ENCODE data around the gene CPA4. TPM values are rescaled to one million over a fixed set of nuclear protein-coding genes. Genes with fewer than 3 reads are reported as not detected.
A peak's percentile ranks its signal among the peaks of the same experiment; 100 is the strongest.

CPA4 gene
- total RNA-seq, 1 experiment from 2014 or later: not detected

DNA sequence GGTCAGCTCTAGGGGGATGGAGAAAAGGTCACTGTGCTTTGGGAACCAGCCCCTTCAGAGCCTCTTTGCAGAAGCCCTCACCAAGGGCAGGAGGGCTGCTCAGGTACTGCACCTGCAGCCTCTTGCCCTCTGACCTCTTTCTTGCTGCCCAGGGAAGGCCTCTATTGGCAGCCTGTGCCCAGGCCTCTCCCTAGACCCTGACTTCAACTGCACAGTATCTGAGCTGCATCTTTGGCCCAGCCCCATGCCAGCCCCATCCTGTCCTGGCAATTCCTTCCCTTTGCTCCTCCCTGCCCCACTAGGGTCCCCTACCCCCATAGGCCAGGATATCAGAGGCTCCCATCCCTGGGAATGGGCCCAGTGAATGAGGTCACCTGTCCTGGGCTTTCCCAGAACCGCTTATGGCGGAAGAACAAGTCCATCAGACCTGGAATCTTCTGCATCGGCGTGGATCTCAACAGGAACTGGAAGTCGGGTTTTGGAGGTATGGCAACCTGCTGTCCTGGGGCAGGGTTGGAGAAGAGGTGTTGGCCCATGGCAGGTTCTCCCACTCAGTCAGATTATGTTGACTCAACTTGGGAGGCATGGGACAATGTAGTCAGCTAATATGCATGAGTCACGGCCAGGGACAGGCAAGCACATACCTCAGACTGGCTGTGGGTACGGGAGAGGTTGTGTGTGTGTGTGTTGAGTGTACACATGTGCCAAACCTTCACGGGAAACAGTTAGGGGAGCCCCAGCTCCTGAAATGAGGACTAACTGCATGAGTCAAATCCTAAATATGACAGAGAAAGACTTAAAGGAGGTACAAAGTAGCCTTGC, 70.3 kb downstream of the CPA4 start:
- peak; percentile 29 for DNase-seq (ENCODE audit: low spot score)

DNA sequence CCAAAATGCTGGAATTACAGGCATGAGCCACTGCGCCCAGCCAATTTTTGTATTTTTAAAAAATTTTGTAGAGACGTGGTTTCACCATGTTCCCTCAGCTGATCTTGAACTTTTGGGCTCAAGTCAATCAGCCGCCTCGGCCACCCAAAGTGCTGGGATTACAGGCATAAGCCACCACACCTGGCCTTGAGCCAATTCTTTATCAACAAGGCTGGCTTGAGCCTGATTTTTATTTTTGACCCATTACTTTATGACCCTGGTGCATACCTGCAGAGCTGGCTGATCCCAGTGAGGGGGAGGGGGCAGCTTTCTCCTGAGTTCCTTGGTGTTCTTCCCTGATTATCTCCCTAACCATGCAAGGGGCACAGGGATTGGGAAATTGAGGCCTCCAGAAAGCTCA, 71.5 kb downstream of the CPA4 start:
- no peak for DNase-seq (ENCODE audit: low spot score)

DNA sequence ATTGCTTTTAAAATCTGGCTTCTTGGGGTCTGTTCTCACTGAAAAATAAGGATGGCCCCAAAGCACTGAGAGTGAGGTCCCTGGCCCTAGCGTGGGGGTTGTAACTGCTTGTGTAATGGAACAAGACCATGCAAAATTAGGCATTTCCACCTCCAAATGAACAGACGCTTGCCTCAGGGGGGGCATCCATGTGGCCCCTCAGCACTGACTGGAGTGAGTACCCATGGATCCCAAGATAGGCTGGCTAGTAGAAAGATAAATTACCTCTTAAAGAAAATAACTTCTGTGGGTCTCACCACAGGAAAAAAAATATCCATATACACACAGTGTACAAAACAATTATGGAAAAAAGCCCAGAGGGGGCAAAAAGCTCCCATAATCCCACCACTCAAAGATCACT, 72.1 kb downstream of the CPA4 start:
- DNase-seq (ENCODE audit: low spot score): no peak

DNA sequence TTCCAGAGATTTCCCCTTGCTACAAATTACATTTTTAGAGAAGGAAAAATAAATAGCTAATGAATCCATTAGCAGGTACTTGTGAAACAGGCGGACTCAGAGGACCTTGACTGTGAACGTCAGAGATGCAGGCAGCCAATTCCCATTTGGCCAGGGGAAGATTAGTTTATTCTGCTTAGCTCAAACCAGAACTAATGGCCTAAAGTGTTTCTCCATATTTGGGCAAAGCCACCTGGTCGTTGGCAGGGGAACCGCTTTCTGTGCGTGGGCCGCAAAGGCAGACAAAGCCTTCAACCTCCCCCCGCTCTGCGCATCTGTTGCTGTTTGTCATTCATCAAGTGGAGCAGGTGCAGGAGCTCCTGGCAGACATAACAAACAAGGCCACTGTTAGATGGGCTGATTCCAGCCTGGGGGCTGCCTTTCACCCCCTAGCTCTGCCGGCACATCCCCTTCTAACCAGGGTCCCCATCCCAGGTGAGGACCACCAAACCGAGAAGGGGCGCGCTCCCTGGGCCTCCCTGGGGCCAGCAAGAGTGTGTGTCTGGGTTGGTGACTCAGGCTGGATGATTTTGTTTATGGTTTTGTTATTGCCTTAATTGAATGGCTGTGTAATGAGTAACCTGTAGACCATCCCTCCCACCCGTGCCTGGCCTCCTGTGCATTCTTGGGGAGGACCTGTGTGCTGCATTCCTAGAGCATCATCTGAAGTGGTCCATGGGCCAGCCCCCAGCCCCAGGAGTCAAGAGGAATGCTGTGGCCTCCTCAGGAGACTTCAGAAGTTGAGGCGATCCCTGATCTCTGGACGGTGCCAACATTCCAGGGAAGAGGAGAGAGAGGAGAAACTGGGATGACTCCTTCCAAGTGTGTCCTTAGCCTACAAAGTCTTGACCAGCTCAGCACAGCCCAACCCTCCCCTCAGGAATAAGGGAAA, 72.8 kb downstream of the CPA4 start:
- no peak for DNase-seq (ENCODE audit: low spot score)

DNA sequence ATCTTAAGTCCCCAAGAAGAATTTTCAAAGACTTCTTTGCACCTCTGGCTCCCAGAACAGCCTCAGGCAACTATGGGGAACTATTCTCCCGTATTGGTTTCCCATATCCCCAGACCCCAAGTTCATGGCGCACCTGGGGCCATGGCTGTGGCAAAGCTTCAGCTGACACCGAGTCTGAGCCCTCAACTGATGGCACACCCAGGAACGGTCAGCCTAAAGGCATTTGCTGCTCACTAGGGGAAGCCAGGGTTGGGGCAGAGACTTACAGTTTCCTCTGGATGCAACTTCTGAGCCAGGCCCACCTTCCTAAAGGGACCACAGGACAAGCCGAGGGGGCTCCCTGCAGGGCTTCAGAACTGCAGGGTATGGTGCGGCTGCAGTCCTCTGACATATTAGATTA, 73.6 kb downstream of the CPA4 start:
- DNase-seq (ENCODE audit: low spot score): no peak

DNA sequence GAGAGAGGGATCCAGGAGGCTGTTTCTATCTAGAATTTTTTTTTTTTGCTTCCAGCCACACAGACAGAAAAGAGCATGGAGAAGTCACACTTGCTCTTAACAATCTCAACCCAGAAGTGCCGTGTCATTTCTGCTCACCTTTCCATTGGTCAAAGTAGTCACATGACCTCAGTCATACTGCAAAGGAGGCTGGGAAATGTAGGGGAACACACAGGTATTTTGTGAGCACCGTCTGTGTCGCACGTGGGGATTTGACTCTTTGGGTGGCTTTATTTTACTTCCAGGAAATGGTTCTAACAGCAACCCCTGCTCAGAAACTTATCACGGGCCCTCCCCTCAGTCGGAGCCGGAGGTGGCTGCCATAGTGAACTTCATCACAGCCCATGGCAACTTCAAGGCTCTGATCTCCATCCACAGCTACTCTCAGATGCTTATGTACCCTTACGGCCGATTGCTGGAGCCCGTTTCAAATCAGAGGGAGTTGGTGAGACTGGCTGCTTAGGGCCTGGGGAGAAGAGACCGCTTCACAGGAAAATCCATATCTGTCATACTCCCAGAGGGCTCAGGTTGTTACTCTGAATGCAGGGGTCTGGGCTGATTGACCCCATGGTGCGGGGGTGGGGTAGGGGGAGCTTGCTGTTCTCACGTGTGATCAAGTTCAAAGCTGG, 74.3 kb downstream of the CPA4 start:
- DNase-seq (ENCODE audit: low spot score): no peak

DNA sequence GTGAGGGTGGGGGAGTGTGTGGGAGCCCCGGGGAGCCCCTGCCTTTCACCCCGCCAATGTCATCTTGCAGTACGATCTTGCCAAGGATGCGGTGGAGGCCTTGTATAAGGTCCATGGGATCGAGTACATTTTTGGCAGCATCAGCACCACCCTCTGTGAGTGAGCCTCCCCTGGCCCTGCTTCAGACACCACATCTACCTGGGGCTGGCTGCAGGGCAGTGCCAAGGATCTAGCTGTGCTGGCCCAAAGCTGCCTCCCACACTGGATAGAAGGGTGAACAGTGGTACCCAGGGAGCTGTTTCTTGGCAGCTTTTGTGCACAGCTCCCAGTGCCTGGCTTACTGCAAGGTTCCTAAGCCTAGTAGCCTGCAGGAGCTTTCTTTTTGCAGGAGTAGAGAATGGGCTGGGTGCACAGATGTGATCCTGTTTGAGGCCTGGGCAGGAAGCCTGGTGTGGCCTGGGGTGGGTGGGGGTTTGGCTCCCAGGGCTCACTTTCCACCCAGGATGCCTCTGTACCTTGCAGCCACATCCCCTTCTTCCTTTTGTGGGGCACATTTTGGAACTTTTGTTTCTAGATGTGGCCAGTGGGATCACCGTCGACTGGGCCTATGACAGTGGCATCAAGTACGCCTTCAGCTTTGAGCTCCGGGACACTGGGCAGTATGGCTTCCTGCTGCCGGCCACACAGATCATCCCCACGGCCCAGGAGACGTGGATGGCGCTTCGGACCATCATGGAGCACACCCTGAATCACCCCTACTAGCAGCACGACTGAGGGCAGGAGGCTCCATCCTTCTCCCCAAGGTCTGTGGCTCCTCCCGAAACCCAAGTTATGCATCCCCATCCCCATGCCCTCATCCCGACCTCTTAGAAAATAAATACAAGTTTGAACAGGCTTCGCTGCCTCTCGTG, 75.1 kb downstream of the CPA4 start:
- no peak for DNase-seq (ENCODE audit: low spot score)

DNA sequence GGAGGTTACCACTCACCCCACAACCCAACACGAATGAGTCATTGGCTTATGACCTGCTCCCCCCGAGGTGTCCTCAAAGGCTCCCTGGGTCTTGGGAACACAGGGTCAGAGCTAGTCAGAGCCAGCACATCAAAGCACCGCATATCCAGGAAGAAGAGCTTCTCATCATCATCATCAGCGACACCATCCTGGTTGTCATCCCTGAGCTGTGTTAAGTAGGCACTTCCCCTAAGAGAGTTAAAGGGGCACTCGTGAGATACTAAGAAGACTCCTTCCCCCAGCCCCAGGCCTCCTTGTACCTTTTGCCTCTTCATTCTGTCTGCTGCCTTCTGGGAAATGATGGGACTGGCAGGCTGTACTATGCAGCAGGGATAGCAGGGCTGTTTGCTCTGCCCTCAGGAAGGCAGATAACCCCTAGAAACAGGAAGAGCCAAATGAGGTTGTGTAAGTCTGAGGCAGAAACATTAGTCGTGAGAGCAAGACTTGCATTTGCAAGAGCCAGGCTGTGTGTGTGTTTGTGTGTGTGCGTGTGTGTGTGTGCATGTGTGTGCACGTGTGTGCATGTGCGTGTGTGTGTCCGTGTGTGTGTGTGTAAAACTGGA, 76.2 kb downstream of the CPA4 start:
- no peak for DNase-seq (ENCODE audit: low spot score)

DNA sequence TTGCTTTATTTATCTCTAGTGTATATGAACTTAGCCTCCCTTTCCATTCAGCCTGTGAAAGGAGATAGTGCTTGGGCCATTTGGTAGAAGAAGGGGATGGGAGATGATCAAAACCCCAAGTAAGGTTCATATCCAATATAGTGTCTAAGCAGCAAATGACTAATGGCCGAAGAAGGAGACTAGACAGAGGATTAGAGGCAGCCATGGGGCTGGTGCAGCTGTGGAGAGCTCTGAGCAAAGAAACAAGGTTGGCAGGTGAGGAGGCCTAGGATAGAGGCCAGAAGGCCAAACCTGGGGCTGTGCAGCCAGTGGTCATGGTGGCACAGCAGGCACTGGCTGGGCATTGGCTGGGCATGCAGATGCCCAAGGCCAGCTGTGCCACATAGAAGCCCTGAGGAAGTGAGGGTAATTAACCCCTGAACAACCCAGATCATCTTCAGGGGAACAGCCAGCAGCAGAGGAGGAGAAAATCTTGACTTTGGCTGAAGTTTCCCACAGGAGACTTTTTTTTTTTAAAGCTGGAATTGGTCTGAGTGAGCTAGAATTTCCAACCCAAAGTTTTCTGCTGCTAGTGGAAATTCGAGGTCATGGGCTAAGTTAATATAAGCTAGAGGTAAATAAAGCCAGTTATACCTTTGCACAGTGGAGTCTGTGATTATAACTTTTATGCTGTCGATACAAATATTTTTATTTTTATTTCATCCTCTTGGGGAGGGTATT, 77.0 kb downstream of the CPA4 start:
- DNase-seq (ENCODE audit: low spot score): no peak

DNA sequence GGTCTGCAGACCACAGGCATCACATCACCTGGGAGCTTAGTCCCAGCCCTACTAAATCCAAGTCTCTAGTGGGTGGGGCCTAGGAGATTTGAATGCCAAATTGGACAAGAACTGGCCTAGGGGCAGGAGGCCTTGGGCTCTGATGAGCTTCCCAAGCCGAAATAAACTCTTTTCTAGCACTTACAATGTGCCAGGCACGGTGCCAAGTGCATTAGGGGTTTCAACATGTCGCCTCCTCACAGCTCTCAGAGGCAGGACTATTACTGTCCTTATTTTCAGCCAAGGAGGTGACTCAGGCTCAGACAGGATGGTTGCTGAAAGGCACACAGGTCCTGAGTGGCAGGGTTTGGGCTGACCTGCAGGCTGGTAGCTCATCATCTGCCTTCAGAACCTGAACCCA, 78.1 kb downstream of the CPA4 start:
- DNase-seq (ENCODE audit: low spot score): no peak

DNA sequence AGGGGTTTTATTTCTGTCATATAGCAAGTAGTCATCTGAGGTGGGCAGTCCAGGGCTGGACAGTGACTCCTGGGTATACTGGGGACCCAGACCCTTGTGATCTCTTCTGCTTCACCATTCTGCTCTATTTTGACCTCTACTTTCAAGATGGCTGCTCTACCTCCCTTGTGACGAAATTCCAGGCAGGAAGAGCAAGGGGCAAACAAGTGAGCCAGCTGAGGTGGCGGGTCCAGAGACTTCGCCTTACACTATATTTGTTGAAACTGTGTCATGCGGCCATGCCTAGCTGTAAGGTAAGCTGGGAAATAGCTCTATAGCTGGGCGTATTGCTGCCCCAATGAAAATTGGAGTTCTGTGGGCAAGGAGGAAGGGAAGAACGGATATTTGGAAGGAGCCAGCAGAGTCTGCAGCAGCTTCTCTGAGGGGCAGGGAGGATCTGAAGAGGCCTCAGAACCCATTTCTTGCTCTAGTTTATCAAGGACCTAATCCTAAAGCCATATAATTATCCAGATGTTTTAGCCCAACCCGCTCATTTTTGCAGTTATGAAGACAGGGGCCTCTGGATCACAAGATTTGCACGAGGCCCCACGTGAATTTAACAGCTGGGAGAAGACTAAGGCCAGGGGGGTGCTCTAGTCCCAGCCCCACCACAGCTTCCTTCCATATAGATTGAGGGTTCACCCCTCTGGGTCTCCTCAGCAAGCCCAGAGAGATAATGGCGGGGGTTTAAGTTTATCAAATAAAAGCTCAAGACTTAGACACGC, 79.6 kb downstream of the CPA4 start:
- no peak for DNase-seq (ENCODE audit: low spot score)

Other genes with a start within 250 kb of the CPA4 start
- 13.7 and 19.9 TPM in 2 replicates for gene ZC3HC1, start 241.8 kb upstream of the CPA4 start, total RNA-seq (2014; rRNA removed; shearing (Covaris generic))
- 10.9 and 22.6 TPM in 2 replicates for gene KLHDC10, start 222.6 kb upstream of the CPA4 start, total RNA-seq (2014; rRNA removed; shearing (Covaris generic))
- gene TMEM209, start 87.8 kb upstream of the CPA4 start, total RNA-seq (2014; rRNA removed; shearing (Covaris generic)): 11.4 and 13.1 TPM in 2 replicates
- not detected in 2 replicates for gene SSMEM1, start 85.3 kb upstream of the CPA4 start, total RNA-seq (2014; rRNA removed; shearing (Covaris generic))
- gene CPA2, start 26.3 kb upstream of the CPA4 start, total RNA-seq (2014; rRNA removed; shearing (Covaris generic)): not detected in 2 replicates
- not detected in 2 replicates for gene CPA5, start 51.7 kb downstream of the CPA4 start, total RNA-seq (2014; rRNA removed; shearing (Covaris generic))
- not detected in 2 replicates for gene CPA1, start 87.3 kb downstream of the CPA4 start, total RNA-seq (2014; rRNA removed; shearing (Covaris generic))
- 5.5 and 8.6 TPM in 2 replicates for gene CEP41, start 147.9 kb downstream of the CPA4 start, total RNA-seq (2014; rRNA removed; shearing (Covaris generic))
- gene MEST, start 198.9 kb downstream of the CPA4 start, total RNA-seq (2014; rRNA removed; shearing (Covaris generic)): 60.3 and 66.5 TPM in 2 replicates